ENCODE results near the gene PAK3.

PAK3 gene

GRCh38 chrX:111168314-111168713 lies 72.3 kb downstream of the PAK3 start:
- no peak overlapping the region for H3K4me3 Mint-ChIP-seq
- no peak overlapping the region for H3K27ac Mint-ChIP-seq
- peaks cover 2% of the 10 kb centered on the region for H3K4me1 Mint-ChIP-seq (ENCODE audit: low read depth)
- H3K36me3 Mint-ChIP-seq (ENCODE audit: low read depth), result no peaks in the 10 kb centered on the region
- H3K9me3 Mint-ChIP-seq, result no peaks in the 10 kb centered on the region
- H3K27me3 Mint-ChIP-seq (ENCODE audit: low read depth), result no peaks in the 10 kb centered on the region

DNA sequence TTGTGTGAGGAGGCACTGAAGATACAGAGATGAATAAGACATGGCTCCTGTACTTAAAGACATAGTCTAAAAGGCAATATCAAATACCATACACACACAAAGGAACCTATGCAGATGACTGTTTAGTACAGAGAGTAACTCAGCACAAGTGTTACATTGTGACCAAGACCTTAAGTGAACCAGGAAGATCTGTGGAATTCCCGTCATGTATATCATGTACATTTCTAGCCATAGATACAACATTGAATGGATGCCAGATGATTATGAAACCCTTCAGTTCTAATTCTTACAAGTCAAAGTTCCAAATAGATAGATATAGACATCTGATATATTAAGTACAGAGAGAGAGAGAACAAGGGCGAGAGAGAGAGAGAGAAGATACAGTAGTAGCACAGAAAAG lies 73.2 kb downstream of the PAK3 start:
- Mint-ChIP-seq H3K4me1 (ENCODE audit: low read depth) (peaks cover 2% of the 10 kb centered on the region), H3K27ac (no peak overlapping the region), H3K27me3 (ENCODE audit: low read depth) (no peaks in the 10 kb centered on the region), H3K4me3 (no peak overlapping the region), H3K36me3 (ENCODE audit: low read depth) (no peaks in the 10 kb centered on the region), H3K9me3 (no peaks in the 10 kb centered on the region)

- peaks cover 2% of the 10 kb centered on the region for H3K4me1 Mint-ChIP-seq (ENCODE audit: low read depth)
- H3K27ac Mint-ChIP-seq, result no peak overlapping the region
- no peaks in the 10 kb centered on the region for H3K36me3 Mint-ChIP-seq (ENCODE audit: low read depth)
- H3K27me3 Mint-ChIP-seq (ENCODE audit: low read depth), result no peaks in the 10 kb centered on the region
- H3K4me3 Mint-ChIP-seq, result no peak overlapping the region
- no peaks in the 10 kb centered on the region for H3K9me3 Mint-ChIP-seq
These were observed 74.0 kb downstream of the PAK3 start for GRCh38 chrX:111170017-111170416.

DNA sequence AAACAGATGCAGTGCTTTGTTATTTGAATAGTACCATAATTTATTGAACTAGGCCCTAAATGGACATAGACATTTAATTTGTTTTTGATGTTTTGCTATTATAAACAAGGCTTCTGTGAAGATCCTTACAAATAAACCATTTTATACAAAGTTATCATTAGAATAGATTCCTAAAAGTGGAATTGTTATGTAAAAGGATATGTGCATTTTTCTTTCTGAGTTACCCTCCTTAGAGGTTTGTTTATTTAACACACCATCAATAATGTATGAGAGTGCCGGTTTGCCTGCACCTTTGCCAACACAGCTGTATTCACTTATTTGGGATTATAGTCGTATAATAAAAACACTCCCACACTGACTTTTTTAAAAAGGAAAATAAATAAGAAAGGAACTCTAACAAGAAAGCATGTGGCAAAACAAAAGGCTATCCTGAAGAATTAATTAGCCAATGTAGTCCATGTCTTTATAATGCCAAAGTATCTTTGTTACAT lies 84.8 kb downstream of the PAK3 start:
- Mint-ChIP-seq H3K27me3 (ENCODE audit: low read depth) (no peaks in the 10 kb centered on the region), H3K27ac (no peak overlapping the region), H3K4me3 (no peak overlapping the region), H3K4me1 (ENCODE audit: low read depth) (no peaks in the 10 kb centered on the region), H3K9me3 (no peaks in the 10 kb centered on the region), H3K36me3 (ENCODE audit: low read depth) (no peaks in the 10 kb centered on the region)

DNA sequence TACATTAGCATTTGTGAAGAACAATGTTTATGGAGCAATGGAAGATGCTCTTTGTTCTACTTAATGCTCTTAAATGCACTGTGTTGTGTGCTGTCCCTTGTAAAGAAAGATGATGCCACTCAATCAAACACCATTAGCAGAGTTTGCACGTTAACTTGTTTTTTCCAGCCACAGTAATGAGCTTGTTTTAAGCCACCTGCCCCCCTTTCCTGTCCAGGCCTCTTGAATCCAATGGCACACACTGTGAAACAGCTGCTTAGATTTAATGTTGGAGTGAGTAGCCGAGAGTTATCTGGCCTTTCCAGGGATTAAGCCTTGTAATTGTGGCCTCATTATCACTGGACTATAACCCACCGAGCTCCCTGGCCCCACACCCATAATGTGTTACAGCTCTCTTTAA lies 86.0 kb downstream of the PAK3 start:
- H3K36me3 Mint-ChIP-seq (ENCODE audit: low read depth), result no peaks in the 10 kb centered on the region
- H3K4me3 Mint-ChIP-seq, result no peak overlapping the region
- no peaks in the 10 kb centered on the region for H3K27me3 Mint-ChIP-seq (ENCODE audit: low read depth)
- H3K27ac Mint-ChIP-seq, result no peak overlapping the region
- H3K9me3 Mint-ChIP-seq, result no peaks in the 10 kb centered on the region
- no peaks in the 10 kb centered on the region for H3K4me1 Mint-ChIP-seq (ENCODE audit: low read depth)

GRCh38 chrX:111182997-111183396 lies 87.0 kb downstream of the PAK3 start:
- H3K27ac Mint-ChIP-seq, result no peak overlapping the region
- no peaks in the 10 kb centered on the region for H3K36me3 Mint-ChIP-seq (ENCODE audit: low read depth)
- no peaks in the 10 kb centered on the region for H3K9me3 Mint-ChIP-seq
- no peaks in the 10 kb centered on the region for H3K4me1 Mint-ChIP-seq (ENCODE audit: low read depth)
- H3K4me3 Mint-ChIP-seq, result no peak overlapping the region
- H3K27me3 Mint-ChIP-seq (ENCODE audit: low read depth), result no peaks in the 10 kb centered on the region

GRCh38 chrX:111191598-111191997 lies 95.6 kb downstream of the PAK3 start:
- Mint-ChIP-seq H3K4me1 (ENCODE audit: low read depth) (no peaks in the 10 kb centered on the region), H3K27me3 (ENCODE audit: low read depth) (no peaks in the 10 kb centered on the region), H3K9me3 (no peaks in the 10 kb centered on the region), H3K36me3 (ENCODE audit: low read depth) (no peaks in the 10 kb centered on the region), H3K4me3 (no peak overlapping the region), H3K27ac (no peak overlapping the region)

DNA sequence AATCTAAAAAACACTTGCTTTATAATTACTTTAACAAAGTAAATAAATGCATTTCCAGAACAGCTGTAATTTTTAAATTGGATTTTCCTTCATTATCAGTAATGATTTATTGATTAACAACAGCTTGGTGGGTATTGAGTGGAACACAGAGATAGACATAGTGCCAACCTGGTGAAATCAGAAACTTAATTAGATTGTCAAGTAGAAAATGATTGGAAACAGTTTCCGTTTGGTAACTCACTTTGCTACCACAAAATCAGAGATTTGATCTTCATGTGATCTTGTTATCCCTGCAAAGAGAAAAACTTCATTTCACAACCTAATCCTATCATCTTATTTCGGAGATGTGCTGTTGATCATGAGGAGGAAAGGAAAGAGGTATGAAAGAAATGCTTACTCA lies 103.5 kb downstream of the PAK3 start:
- peaks cover 11% of the 10 kb centered on the region for H3K27me3 Mint-ChIP-seq (ENCODE audit: low read depth)
- H3K4me1 Mint-ChIP-seq (ENCODE audit: low read depth), result no peaks in the 10 kb centered on the region
- H3K36me3 Mint-ChIP-seq (ENCODE audit: low read depth), result no peaks in the 10 kb centered on the region
- H3K9me3 Mint-ChIP-seq, result no peaks in the 10 kb centered on the region
- no peak overlapping the region for H3K27ac Mint-ChIP-seq
- no peak overlapping the region for H3K4me3 Mint-ChIP-seq

- Mint-ChIP-seq H3K27me3 (ENCODE audit: low read depth) (peaks cover 11% of the 10 kb centered on the region), H3K9me3 (no peaks in the 10 kb centered on the region), H3K36me3 (ENCODE audit: low read depth) (no peaks in the 10 kb centered on the region), H3K4me3 (no peak overlapping the region), H3K4me1 (ENCODE audit: low read depth) (no peaks in the 10 kb centered on the region), H3K27ac (no peak overlapping the region)
These were observed 104.3 kb downstream of the PAK3 start for GRCh38 chrX:111200327-111200726.

DNA sequence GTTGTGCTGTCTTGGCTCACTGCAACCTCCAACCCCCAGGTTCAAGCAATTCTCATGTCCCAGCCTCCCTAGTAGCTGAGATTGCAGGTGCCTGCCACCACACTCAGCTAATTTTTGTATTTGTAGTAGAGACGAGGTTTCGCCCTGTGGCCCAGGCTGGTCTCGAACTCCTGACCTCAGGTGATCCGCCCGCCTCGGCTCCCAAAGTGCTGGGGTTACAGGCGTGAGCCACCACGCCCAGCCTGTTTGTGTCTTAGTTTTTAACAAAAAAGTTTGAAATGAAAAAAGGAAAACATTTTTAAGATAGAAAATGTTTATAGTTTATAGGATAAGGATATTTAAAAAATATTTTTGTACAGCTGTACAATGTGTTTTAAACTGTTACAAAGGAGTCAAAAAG lies 111.9 kb downstream of the PAK3 start:
- H3K4me1 Mint-ChIP-seq (ENCODE audit: low read depth), result no peaks in the 10 kb centered on the region
- peaks cover 7% of the 10 kb centered on the region for H3K27me3 Mint-ChIP-seq (ENCODE audit: low read depth)
- no peaks in the 10 kb centered on the region for H3K36me3 Mint-ChIP-seq (ENCODE audit: low read depth)
- no peak overlapping the region for H3K27ac Mint-ChIP-seq
- no peaks in the 10 kb centered on the region for H3K9me3 Mint-ChIP-seq
- no peak overlapping the region for H3K4me3 Mint-ChIP-seq

- H3K27me3 Mint-ChIP-seq (ENCODE audit: low read depth), result peaks cover 3% of the 10 kb centered on the region
- H3K27ac Mint-ChIP-seq, result no peak overlapping the region
- H3K4me1 Mint-ChIP-seq (ENCODE audit: low read depth), result no peaks in the 10 kb centered on the region
- no peaks in the 10 kb centered on the region for H3K36me3 Mint-ChIP-seq (ENCODE audit: low read depth)
- no peaks in the 10 kb centered on the region for H3K9me3 Mint-ChIP-seq
- H3K4me3 Mint-ChIP-seq, result no peak overlapping the region
These were observed 120.4 kb downstream of the PAK3 start for GRCh38 chrX:111216293-111216801.

DNA sequence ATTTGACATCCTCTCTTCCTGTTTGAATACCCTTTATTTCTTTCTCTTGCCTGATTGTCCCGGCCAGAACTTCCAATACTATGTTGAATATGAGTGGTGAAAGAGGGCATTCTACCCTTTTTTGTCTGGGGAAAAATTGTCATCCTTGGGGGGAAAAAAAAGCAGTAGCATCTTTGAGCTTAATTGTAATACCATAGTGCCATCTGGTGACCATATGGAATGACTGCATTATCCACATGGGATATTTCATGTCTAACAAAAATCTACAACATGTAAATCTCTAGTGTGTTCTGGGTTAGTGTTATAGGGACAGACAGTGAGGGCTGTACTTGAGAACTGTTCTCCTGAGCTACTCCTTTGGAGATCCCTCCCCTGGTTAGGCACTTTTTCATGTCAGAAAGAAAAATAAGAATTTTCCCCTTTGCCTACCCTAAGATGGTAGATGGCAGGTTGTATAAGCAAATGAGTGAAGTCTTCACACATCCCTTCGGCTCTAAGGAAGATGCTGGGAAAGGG lies 148.3 kb downstream of the PAK3 start:
- no peak overlapping the region for H3K27ac Mint-ChIP-seq
- H3K9me3 Mint-ChIP-seq, result no peaks in the 10 kb centered on the region
- H3K27me3 Mint-ChIP-seq (ENCODE audit: low read depth), result no peaks in the 10 kb centered on the region
- H3K4me3 Mint-ChIP-seq, result no peak overlapping the region
- no peaks in the 10 kb centered on the region for H3K36me3 Mint-ChIP-seq (ENCODE audit: low read depth)
- no peaks in the 10 kb centered on the region for H3K4me1 Mint-ChIP-seq (ENCODE audit: low read depth)

- no peaks in the 10 kb centered on the region for H3K4me1 Mint-ChIP-seq (ENCODE audit: low read depth)
- no peak overlapping the region for H3K27ac Mint-ChIP-seq
- H3K36me3 Mint-ChIP-seq (ENCODE audit: low read depth), result no peaks in the 10 kb centered on the region
- no peaks in the 10 kb centered on the region for H3K9me3 Mint-ChIP-seq
- no peak overlapping the region for H3K4me3 Mint-ChIP-seq
- no peaks in the 10 kb centered on the region for H3K27me3 Mint-ChIP-seq (ENCODE audit: low read depth)
These were observed 159.1 kb downstream of the PAK3 start for GRCh38 chrX:111254896-111255693.

DNA sequence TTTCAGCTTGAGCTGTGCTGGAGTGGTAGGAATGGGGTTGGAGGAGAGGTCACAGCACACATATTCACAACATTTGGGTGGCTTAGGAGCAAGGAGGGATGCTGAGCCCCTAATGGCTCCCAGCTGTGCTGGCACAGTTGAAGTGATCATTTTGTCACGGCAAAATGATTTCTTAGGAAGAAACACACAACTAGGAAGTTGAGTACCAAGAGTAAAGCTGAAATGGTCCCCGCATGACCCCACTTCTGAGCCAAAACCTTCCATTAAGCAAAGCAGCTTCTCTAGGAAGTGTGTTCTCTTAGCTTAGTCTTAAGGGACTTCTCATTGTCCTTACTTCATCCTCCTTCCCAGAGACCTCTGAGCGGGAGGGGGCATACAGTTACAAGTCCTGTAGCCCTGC lies 161.7 kb downstream of the PAK3 start:
- Mint-ChIP-seq H3K27me3 (ENCODE audit: low read depth) (no peaks in the 10 kb centered on the region), H3K36me3 (ENCODE audit: low read depth) (no peaks in the 10 kb centered on the region), H3K4me3 (no peak overlapping the region)

DNA sequence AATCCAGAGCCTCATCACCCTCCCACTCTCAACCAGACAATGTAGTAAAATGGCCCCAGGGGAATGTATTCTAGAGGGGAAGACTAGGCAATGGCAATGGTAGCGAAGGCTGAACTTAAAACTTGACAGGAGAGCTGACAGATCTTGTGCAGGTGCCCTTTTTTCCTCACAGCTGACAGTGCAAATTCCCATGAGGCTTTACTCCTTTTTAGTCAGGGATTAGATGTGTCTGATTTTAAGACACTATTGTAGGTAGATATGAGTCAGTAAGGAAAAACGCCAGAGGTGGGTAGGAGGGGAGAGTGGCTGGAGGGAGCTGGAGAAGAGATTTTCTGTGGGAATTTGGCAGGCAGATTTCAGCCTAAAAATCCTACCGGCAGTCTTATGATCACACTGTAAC lies 163.6 kb downstream of the PAK3 start:
- Mint-ChIP-seq H3K4me1 (ENCODE audit: low read depth) (no peaks in the 10 kb centered on the region), H3K27me3 (ENCODE audit: low read depth) (no peaks in the 10 kb centered on the region), H3K27ac (no peak overlapping the region), H3K9me3 (no peaks in the 10 kb centered on the region), H3K36me3 (ENCODE audit: low read depth) (no peaks in the 10 kb centered on the region), H3K4me3 (no peak overlapping the region)

More for the DNA sequence above, 161.7 kb downstream of the PAK3 start:
- Mint-ChIP-seq H3K27ac (no peak overlapping the region), H3K4me1 (ENCODE audit: low read depth) (no peaks in the 10 kb centered on the region), H3K9me3 (no peaks in the 10 kb centered on the region)
